GM19240 (cell line): Measurements from ENCODE around the gene WBP1L.
A peak's percentile ranks its signal among the peaks of the same experiment; 100 is the strongest.

ENCODE experiments used
- DNase-seq: peaks from one replicate; pipeline ENCODE4 v3.0.0; 2011; ENCODE audit warnings: low spot score; ENCODE audit not compliant: insufficient read length

The WBP1L gene

DNA sequence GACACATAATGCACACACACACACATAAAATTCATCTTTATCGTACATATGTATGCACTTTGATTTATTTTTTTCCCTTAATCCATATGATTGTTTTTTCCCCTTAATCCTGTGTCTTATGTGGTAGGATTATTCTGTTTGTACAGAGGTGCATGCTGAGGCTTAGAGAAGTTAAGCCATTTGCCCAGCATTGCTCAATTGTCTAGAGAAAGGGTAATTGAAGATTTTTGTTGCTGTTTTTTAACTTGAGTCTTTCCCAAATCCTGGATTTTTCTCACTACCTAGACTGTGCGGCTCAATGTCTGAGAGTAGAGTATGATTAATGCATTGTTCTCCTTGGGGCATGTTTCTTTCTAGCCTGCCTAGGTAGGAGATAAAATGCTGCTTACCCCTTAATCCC is 35.0 kb downstream of the WBP1L start:
- DNase-seq: no peak

DNA sequence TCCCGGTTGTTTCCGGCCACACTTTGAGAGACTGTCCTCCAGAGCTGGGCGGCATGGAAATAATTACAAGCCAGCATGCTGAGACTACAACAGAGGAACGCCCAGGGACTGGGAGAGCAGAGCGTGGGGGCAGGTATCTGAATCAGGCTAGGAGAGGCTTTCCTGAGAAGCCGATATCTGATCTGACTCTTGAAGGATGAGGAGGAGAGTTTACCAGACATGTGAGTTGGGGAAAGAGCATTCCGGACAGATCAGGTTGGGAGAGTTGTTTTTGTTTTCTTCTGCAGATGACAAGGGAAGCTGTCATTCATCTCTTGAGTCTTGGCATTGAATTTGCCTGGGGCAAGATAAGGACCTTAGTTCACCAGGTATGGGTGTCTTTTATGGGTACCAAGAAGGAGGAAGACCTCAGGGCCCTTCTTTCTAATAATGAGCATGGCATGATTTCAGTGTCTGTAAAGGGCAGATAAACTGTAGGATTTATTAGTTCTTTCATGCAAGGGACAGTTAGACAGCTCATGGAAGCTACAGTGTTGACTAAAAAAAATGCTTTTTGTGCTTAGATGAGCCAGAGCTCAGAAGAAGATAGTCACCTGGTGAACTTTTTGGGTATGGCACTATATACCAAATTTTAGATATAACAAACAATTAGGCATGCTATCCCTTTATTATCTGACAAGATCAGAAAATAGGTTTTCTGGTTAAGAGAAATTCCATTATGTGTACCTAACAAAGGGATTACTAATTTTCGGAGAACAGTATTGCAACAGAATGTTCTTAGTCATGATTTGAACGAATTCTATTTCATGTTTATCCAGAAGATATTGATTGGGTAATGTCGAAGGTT is 36.2 kb downstream of the WBP1L start:
- no peak for DNase-seq

DNA sequence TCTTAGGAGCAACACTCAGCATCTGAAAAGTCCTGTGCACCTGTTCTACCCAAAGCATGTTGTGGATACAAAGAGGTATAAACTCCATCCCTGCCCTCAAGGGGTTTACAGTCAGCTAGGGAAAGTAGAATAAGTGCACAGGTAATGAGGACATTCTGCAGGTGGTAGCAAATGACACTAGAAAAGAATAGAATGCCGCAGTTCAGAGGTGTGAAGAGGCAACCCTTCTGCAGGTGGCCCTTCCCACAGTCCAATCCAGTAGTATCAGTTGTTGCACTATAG is 36.7 kb downstream of the WBP1L start:
- no peak for DNase-seq

DNA sequence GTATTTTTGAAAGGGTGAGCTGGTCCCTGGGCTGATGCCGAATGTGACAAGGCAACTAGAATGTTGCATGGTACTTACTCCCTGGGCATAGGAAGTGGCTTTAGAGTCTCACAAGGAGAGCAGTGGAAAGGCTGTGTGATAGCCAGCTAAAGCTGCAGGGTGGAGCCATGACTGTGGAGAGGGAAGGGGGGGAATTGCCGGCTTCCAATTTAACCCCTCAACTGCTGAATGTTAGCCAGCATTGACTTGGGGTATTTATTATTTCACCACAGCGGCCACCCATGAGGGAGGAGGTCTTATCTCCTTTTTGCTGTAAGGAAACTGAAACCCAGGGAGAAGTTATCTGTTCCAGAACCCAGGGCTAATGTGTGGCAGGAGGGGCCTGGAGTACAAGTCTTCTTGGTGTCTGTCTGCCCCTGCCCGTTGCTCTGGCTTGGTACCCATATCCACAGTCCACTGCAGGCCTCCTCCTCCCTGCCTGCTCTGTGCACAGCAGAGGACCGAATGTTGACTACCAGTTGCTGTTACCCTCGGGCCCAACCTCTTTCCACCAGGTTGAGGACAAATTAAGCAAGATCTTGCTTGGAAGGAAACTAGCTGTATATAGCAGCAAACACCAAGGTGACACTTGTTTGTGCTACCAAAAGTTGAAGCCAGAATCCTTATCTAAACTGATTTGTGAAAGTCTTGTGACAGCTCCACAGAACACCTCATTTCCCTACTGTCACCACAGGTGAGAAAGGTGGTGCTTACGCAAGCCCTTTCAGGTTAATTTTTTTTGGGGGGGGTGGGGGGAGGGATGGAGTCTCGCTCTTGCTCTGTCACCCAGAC is 37.6 kb downstream of the WBP1L start:
- no peak for DNase-seq

DNA sequence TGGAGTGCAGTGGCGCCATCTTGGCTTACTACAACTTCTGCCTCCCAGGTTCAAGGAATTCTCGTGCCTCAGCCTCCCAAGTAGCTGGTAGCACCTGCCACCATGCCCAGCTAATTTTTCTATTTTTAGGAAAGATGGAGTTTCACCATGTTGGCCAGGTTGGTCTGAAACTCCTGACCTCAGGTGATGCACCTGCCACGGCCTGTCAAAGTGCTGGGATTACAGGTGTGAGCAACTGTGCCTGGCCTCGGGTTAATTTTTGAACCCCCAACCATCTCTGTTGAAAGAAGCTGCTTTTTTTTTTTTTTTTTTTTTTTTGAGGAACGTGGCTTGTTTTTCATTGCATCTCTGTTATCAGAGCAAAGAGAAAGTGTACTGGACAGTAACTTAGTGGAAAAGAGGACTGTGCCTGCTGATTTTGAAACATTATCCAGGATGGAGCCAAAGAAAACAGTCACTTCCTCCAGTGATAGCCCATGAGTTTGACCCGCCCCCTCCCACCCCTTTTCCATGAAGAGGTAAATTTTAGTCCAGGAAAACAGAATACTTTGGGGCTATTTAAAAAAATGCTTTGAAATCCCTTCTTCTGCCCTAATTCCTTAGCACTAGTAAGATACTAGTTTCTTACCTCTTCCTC is 38.3 kb downstream of the WBP1L start:
- no peak for DNase-seq

DNA sequence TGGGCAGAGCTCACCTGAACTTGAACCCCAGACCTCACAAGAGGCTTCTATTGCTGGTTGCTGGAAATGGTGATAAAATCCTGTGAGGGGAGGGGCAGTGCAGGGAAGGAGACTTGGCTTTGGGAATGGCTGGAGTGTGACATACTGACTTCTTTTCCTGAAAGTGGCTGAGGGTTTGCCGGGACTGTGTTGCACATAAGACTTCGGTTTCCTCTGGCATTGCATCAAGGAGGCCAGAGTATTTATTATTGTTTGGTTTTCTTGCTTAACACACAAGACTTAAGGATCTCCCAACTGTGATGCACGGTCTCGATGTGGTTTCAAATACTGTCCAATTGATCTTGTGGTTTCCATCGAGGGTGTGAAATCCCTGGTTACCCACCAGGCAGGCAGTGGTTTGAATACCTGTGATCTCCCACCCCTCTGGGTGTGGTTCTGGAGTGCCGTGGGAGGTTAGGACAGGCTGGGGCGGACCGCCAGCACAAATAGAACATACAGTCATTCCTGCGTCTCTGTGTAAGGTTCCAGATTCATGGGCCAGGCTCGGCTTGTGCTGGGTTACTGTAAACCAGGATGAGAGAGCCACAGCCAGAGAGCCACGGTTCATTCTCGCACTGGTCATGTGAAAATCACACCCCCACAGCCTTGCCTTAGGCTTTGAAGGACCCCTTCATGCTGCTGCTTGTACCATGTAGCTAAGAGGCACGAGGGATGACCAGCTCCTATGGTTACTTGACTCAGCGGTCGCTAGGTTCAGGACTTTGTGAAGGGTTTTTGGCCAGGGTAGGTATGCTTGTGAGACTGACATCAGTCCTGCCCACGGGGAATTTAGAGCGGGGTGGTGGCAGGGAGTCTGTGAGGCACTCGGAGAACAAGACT is 39.2 kb downstream of the WBP1L start:
- no peak for DNase-seq

DNA sequence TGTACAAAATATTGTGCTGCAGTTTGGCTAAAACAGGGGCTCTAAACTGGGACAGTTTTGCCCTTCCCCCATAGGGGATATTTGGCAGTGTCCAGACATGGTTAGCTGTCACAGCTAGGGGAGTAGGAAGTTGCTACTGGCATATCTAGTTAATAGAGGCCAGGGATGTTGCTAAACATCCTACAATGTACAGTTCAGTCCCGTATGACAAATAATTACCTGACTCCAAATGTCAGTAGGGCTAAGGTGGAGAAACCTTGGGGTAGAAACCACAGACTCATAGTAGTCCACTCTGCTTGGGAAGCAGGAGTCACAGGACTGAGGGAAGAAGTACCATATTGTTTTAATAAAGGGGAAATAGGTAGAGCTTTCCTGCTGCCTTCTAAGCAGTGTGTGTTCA is 39.8 kb downstream of the WBP1L start:
- DNase-seq: no peak

DNA sequence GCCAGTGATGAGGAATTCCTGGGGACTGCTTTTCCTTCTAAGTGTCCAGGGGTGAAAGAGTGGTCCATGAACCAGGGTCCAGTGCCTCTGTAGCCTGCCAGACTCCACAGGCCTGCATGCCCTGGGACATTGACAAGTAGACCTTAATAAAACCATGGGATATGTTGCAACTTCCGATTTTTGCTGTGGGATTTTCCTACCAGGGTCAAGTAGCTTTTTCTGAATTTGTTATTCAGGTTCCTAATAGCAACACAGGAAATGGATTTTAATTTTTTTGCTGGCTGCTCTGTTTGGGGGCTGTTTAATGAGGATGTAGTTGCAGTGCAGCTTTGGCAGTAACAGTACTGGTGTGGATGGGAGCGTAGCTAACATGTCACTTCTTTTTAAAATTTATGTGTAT is 42.1 kb downstream of the WBP1L start:
- DNase-seq: no peak

DNA sequence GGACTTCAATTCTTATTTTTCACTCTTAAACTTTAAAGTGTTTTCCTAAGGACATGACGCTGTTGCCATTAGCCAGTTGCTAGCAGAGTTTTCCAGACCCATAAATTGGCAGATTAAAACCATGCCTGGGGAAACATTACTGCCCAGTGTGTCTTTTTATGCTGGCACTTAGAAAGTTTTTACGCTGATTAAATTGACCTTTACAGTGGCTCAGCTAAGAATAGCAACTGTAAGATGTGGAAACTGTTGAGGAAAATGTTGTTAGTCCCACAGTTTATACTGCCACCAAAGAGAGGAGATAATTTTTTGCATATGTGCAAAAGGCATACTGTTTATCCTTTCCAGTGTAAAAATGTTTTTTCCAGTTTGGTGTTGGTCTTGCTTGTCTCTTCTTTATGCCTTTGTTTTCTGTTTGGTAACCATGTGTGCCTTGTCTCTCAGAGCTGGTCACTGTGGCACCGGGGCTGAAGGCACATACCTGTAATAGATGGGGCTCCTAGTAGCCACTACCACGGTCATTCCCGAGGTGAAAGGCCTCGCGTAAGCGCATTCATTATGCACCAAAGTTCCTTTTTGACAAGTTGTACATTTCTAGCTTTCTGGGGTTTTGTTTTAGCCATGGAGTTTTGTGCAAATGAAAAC is 48.1 kb downstream of the WBP1L start:
- no peak for DNase-seq

DNA sequence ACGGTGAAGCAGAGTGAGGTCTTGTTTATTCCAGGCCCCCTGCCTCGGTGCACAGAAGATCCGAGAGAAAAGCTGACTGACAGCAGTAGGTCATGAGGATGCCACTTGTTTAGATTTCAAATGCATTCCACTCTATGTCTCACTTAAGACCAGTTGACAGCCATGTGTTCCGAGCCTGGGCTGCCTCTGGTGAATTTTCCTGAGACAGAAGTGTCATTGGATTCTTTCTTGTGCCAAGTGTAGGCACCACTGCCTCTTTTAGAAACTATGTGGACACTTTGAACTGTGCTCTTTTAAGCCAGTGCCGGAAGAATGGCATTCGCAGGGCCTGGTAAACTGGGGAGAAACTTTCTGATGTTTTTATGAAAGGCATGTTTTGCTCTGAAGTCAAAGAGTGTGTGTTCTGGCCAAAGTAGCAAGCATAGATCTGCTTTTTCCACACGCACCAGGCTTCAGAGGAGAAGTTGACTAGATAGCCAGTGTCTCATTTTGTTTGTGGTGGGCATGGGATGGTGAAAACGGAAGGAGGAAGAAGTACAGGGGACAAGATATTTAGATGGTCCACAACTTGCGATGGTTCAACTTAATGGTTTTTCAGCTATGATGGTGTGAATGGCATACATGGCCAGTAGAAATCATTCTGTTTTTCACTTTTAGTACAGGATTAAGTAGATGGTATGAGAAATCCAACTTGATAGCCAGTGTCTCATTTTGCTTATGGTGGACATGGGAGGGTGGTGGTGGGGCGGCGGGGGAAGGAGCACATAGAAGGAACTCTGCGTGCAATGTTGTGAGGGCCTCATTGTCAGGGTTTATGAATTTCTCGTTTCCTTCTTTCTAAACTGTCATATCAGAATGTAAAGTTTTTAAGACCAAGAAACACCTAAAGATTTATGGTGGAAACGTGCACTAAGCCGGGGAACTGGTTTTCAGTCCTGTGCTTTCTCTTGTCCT is 52.0 kb downstream of the WBP1L start:
- DNase-seq: no peak

DNA sequence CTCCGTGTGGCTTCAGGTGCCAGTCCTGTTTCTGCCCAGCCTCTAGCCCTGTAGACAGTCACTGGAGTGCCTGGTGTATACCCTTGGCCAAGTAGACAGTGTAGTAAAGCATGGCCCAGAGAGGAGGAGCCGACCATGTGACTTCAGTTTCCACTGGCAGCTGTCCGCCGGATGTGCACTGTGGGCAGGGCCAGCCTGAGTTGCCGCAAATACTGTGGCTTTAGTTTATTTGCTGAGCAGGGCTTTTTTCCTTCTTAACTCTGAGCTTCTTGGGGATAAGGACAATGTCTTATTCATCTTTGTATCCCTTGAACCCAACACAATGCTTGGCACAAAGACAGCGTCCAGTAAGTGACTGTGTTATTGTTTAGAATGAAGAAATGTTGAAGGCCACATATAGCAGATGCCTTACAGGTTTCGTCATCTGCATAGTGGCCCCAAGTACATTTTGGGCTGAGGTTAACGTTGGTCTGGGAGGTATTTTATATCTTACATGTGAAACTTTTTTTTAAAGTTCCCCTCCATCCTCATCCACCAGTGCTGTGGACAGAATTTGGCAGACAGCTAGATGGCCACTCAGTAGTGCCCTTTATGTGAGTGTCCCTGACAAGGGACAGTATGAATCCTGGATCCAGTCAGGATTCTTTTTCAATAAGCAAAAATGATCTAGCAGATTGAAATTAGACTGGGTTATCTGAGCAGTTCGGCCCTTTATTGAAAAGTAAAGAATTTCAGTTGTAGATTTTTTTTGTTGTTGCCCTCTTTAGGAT is 52.8 kb downstream of the WBP1L start:
- DNase-seq: peak; percentile 73

DNA sequence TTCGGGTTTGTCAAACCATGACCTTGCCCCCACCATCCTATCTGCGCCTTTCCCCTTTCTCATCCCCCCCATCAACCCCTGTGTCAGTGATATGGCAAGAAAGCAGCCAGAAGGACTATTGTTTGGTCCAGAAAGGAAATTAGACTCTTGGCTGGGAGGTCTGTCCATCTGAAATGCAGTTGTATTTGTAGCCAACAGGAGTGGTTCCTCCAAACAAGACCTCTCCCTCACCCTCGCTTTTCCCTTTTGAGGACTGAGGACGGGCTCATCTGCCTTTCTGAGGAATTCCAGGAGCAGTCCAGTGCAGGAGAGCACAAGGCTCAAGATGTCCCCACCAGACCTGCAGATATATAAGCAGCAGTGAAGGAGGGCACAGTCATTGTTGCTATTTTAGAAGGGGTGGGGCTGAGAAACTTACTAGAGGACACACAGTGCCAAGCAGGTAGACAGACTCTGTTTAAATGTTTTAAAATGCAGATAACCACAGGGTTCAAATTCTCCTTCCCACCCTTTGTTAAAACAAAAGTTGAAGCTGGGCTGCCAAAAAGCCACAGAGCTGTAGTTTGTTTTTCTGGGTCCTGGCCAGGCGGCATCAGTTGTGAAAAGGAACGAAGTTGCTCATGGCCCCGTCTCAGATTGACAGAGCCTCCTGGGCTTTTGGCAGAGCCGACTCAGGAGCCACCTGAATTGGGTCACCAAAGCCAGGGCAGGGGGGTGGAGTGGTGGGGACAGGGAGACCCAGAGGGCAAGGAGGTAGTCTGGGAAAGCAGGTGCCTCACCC is 56.1 kb downstream of the WBP1L start:
- no peak for DNase-seq

DNA sequence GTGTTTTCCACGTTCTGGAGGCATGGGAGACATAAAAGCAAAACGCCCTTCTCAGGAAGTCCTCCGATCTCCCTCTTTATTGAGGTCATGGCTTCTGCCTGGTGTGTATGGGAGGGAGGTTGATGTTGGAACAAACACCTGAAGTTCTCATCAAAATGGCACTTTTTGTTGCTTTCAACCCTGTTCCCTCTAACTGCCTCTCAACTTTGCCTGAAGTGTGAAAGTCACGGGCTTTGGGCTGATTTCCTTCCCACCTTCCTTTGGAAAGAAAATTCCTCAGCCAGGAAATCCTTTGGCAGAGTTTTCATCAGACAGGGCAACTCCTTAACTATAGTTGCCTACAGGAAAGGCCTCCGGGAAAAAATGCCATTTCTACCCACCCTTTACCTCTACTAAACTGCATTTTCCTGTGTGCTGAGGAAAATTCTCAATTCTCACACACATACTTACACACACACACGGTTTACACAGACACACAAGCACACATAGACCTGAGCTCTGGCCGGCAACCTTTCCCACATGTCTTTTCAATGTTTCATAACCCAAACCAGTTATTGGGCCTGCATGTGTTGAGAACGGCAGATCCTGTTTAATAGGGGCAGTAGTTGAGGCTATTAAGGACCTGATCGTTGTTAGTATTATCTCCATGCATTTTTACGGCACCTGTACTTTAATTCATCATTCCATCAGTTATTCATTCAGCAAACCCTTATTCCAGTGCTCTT is 57.0 kb downstream of the WBP1L start:
- DNase-seq: no peak

DNA sequence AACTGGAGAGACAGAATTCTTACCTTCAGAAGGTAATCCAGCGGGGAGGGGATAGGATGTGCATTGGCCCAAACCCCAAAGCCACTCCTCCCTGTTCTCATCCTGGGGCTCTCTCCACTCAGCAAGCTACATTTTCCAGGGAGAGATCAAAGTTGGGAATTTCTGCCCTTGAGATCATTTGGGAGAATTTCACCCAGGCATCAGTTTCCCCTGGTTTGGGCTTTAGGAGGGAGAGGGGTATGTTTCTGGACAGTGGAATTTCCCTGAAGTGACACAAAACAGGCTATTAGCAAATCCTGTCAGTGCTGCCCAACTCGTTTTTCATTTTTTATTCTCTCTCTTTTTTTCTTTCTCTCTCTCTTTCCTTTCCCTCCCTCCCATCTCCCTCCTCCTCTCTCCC is 57.7 kb downstream of the WBP1L start:
- DNase-seq: no peak

DNA sequence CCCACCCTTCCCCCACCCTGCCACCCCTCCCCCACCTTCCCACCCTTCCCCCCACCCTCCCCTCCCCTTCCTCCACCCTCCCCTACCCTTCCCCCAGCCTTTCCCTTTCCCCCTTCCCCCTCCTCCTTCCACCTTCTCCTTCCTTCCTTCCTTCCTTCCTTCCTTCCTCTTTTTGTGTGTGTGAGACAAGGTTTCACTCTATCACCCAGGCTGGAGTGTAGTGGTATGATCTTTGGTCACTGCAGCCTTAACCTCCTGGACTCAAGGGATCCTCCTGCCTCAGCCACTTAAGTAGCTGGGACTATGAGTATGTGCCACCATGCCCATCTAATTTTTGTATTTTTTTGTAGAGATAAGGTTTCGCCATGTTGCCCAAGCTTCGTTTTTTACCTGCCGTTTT is 58.2 kb downstream of the WBP1L start:
- no peak for DNase-seq

DNA sequence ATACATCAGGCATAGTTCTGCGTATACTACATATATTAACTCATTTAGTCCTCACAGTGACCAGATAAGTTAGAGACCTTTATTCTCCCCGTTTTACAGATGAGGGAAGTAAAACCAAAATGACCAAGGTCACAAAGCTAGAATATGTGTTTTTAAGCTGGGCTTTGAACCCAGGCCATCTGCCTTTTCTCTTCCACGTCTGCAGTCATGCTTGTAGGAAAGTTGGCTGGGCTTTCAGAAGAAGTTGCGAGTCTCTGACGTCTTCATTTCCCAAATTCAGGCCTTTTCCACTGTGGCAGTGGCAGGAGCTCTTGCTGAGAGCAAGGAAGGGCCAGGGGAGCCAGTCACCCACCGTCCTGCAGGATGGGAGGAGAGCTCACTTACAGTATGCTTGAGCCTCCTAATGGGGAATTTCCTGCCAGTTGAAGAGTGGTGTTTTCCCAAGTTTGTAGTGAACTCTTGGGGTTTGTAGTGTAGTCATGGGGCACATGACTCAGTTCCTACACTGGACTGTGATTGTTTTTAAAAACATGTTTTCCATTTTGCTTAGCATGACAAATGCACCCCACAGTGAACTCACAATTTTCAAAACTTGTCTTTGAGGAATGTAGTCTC is 59.3 kb downstream of the WBP1L start:
- DNase-seq: no peak

DNA sequence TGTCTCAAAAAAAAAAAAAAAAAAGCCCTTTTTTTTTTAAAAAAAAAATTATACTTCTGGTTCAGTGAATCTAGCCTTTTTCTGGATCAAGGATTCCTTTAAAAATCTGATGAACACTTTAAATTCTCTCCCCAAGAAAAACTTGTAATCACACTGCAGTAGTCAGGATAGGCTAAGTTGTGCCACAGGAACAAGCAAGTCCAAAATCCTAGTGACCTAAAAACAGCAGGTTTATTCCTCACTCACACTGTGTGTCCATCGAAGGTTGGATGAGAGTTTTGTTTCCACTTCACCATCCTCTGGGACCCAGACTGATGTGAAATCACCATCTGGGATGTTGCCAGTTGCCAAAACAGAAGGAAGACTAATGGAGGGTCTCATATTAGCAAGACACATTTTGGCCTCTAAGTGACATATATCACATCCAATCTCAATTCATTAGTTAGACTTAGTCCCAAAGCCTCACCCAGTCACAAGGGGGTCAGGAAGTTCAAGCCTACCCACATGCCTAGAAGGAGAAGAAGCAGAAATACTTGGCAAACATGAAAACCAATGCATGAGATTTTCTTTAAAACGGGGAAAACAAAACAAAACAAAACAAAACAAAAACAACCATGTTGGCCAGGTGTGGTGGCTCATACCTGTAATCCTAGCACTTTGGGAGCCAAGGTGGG is 60.8 kb downstream of the WBP1L start:
- no peak for DNase-seq
